Activated CD8-positive, alpha-beta memory T cell treated with anti-CD3 and anti-CD28 coated beads for 4 hours (primary cell): Measurements from ENCODE around the gene IKZF1.

ENCODE experiments used
- DNase-seq, 2 donors: peaks; one replicate each; pipeline ENCODE4 v3.0.0-alpha.2; 2020; ENCODE audit warnings: low read depth in 2 of 2

The IKZF1 gene

GRCh38 chr7:50308532-50309385 is 4.2 kb downstream of the IKZF1 start:
- no peak for DNase-seq

DNA sequence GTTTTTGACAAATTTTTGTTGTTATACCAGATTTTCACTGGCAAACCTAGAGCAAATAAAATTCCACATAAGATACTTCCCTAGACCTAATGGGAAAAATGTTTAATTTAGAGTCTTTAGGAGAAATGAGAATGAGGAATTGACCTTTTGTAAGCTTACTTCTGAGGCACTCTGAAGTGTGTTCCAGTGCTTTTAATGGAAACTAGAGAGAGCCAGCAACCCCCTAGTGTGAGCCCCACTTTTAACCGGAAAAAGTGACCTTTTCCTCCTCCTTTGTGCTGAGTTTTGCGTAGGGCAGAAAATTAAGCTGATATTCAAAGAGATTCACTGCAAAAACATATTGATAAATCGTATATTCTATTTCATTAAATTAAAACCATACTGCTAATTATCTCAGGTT is 5.2 kb downstream of the IKZF1 start:
- DNase-seq = no peak

DNA sequence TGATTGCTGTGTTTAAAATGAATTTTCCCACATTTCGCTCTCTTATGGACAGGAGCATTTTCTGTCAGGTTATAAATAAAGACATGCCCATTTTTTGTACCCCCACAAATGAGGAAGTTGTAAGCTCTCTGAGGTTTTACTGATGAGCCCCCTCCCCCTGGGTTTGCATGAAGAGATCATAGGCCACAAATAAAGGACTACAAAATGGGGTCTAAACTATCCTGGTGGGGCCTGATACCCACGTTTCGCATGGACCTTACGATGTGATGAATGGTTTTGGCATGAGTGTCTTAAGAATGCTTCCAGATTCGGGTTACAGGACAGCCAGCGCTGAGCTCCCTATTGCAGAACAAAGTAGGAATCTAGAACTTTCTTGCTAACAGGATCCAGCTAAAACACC is 5.8 kb downstream of the IKZF1 start:
- DNase-seq = no peak

DNA sequence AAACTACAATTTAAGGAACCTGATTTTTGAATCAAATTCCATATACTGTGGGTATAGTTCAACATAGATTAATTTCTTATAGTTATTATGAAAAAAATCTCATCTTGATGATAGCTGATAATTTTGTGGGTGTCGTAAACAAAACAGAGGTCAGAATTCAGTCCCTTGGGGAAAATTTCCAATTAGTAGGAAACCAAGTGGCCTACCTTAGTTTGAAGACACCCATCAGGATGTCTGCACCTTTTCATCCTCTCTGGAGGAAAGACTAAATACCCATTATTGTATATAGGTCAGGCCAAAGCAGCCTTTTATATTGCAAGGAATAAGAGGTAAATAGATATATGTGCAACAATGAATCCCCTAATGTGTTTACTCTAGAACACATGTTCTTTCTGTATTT is 6.4 kb downstream of the IKZF1 start:
- no peak for DNase-seq

- DNase-seq = no peak
Observed at GRCh38 chr7:50312250-50313162, 8.0 kb downstream of the IKZF1 start.

GRCh38 chr7:50314836-50315592 is 10.5 kb downstream of the IKZF1 start:
- DNase-seq = no peak

GRCh38 chr7:50315739-50316671 is 11.5 kb downstream of the IKZF1 start:
- no peak for DNase-seq

- no peak for DNase-seq
Observed at GRCh38 chr7:50317221-50317678, 12.7 kb downstream of the IKZF1 start.

- DNase-seq = no peak
Observed at GRCh38 chr7:50317697-50318669, 13.5 kb downstream of the IKZF1 start.

- DNase-seq = no peak
Observed at GRCh38 chr7:50321487-50322067, 17.1 kb downstream of the IKZF1 start.

- DNase-seq = no peak
Observed at GRCh38 chr7:50324113-50324512, 19.6 kb downstream of the IKZF1 start.

- no peak for DNase-seq
Observed at GRCh38 chr7:50327443-50327842, 22.9 kb downstream of the IKZF1 start.

DNA sequence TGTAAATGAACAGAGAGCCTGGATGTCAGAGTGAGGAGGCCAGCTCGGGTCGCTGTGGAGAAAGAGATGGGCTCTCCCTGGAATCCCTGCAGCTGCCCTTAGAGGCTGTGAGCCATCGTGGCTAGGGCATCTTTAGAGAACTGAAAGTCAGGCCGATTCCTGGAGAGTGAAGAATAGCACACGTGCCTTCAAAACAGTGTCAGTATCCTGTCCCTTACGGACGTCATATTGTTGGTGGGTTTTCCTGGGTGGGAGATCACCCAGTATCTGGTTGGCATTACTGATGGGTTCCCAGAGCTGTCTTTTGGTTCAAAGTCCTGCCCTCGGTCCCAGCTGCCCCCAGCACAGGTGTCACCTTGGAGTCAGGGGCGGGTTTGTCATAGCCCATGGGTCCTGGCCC is 25.3 kb downstream of the IKZF1 start:
- DNase-seq = no peak

- no peak for DNase-seq
Observed at GRCh38 chr7:50330254-50330653, 25.7 kb downstream of the IKZF1 start.

GRCh38 chr7:50330696-50331095 is 26.2 kb downstream of the IKZF1 start:
- DNase-seq = no peak

DNA sequence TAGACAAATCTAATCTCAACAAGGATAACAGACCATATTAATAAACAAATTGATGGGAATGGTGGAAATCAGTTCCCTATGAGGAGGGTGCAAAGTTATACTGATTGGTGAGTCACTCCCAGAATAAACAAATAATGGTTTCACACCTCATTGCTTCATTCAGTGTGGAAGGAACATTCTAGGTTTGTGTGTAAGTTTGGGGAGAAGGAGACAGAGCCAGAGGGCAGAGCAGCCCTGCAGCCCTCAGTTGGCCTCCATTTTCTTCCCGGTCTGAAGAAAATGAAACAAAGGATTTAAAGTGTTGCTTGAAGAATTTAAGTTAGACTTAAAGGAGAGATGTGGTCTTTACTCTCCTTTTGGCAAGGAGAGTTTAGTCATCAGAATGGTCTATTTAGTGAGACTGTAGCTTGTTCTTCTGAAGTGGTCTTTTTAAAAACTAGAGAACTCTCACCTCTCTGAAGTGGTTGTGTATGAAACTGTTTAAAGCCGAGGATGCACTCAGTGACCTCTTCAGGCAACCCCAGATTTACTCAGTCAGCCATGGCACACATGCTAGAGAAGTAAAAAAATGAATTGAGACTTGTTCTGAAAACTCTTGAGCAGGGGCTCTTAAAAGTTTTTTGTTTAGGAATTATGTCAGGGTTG is 27.2 kb downstream of the IKZF1 start:
- no peak for DNase-seq

DNA sequence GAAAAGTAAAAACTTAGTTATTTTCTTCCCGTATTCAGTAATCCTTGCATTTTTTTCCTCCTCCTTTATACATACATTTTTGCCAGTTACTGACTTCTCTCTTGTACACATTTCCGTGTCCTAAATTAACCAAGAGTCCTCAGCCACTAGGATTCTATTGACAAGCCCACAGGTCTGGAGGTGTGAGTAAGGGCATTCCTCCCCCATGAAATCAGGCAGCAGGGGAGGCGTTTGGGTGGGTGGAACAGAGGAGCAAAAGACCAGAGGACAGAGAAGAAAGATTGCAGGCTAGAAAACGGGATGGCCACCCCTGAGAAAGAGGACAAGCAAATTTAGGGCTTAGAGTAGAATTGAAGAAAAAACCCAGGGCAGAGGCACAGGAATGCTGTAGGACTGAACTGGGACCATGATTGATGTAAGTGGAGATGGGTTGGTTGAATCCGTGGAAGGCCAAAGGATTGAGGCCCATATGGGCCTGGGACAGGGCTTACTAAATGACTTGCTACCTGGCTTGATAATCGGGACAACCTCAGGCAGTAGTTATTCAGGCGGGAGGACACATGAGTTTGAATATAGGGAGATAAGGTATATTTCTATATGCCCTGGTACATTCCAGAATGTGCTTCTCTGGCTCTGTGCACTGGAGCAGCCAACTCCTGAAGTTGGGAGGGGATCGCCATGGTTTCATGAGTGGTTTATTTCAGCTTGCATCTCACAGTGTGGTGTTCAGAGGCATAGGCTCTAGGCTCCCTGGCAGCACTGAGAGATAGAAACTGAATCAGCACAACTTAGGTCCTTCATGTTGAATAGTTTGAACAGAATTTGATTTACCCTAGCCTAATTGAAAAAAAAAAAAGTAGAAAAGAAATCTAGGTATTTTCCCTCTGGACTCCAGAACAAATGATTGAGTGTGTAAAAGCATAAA is 28.0 kb downstream of the IKZF1 start:
- DNase-seq = no peak

DNA sequence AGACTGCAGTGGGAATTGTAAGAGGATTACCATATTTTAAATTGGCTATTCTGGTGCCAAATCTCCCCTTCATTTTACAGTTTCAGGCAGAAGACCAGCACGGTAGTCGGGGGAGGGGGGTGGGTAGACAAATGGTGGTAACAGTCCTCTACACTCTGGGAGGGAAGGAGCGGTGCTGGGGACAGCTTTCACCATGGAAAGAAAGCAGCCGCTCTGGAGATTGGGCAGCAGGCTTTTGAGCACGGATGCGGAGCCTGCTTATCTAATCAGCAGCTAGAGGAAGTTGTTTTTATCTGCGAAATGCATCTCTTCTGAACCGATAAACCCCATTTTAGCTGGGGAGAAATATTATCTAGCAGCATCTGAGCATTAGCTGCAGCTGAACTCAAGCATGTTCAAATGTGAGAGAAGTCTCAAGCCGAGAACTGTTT is 28.7 kb downstream of the IKZF1 start:
- DNase-seq = no peak
